GM18873 (cell line): Measurements from ENCODE around the gene PIP4K2B.
"Not testable (repeated sequence)": the region's sequence is repeated elsewhere in the genome, so short reads cannot be mapped to it uniquely, and the experiment has no call there.

Experiments used
- ATAC-seq: cut with Tn5 transposase; IDR thresholded peaks from one replicate; pipeline ENCODE4 v1.9.1; 2021; ENCODE audit warnings: mild to moderate bottlenecking, moderate library complexity, moderate number of reproducible peaks; ENCODE audit not compliant: unreplicated experiment, low FRiP score

Gene PIP4K2B

GRCh38 chr17:38731526-38732294 lies 67.6 kb downstream of the PIP4K2B start:
- ATAC-seq = no peak

- no peak for ATAC-seq
Measured at GRCh38 chr17:38730526-38731379, 68.6 kb downstream of the PIP4K2B start.

GRCh38 chr17:38729886-38730525 lies 69.3 kb downstream of the PIP4K2B start, which contains the start of gene CISD3:
Gene CISD3, plus strand, starts transcription at chr17:38730341. Its CDS starts 18 bp downstream, at chr17:38730359.
- ATAC-seq = no peak

- ATAC-seq = no peak
Measured at GRCh38 chr17:38729368-38729885, 69.9 kb downstream of the PIP4K2B start.

- no peak for ATAC-seq
Measured at GRCh38 chr17:38728290-38728831, 71.0 kb downstream of the PIP4K2B start.

GRCh38 chr17:38727736-38728135 lies 71.6 kb downstream of the PIP4K2B start:
- no peak for ATAC-seq

- not testable (repeated sequence) for ATAC-seq
Measured at GRCh38 chr17:38726145-38726544, 73.2 kb downstream of the PIP4K2B start.

- no peak for ATAC-seq
Measured at GRCh38 chr17:38725066-38725465, 74.3 kb downstream of the PIP4K2B start.

- ATAC-seq = no peak
Measured at GRCh38 chr17:38724337-38724988, 74.9 kb downstream of the PIP4K2B start.

GRCh38 chr17:38721802-38722201 lies 77.6 kb downstream of the PIP4K2B start:
- no peak for ATAC-seq

GRCh38 chr17:38720941-38721340 lies 78.4 kb downstream of the PIP4K2B start:
- ATAC-seq = no peak

- ATAC-seq = no peak
Measured at GRCh38 chr17:38719943-38720641, 79.3 kb downstream of the PIP4K2B start.

- no peak for ATAC-seq
Measured at GRCh38 chr17:38719289-38719942, 79.9 kb downstream of the PIP4K2B start.

- no peak for ATAC-seq
Measured at GRCh38 chr17:38717139-38717745, 82.1 kb downstream of the PIP4K2B start.

GRCh38 chr17:38716368-38717005 lies 82.9 kb downstream of the PIP4K2B start:
- no peak for ATAC-seq
